ENCODE measurements around the gene SUGCT. TPM values are rescaled to one million over a fixed set of nuclear protein-coding genes. Genes with fewer than 3 reads are reported as not detected.
"Not testable (repeated sequence)": the region's sequence is repeated elsewhere in the genome, so short reads cannot be mapped to it uniquely, and the experiment has no call there.

Gene SUGCT
- total and polyA plus RNA-seq, 2 experiments from 2014 or later = 21.4 to 57.8 TPM

GRCh38 chr7:40211276-40212003 lies 76.6 kb downstream of the SUGCT start:
- no peak overlapping the region for H3K27ac ChIP-seq
- H3K4me1 ChIP-seq (ENCODE audit: low read depth) = no peaks in the 10 kb centered on the region
- H3K4me3 ChIP-seq = no peak overlapping the region
- no peaks in the 10 kb centered on the region for H3K27me3 ChIP-seq
- DNase-seq (ENCODE audit: low read depth in 1 of 2, low spot score in 1 of 2) = peak in 1 of 2 donors; percentile 71
- TF ChIP-seq CTCF (IDR thresholded peaks at IDR 0.05; ENCODE audit: low read depth, low read length) = no peak
- no peaks in the 10 kb centered on the region for H3K36me3 ChIP-seq
- H3K9me3 ChIP-seq (ENCODE audit: low read depth) = no peaks in the 10 kb centered on the region

GRCh38 chr7:40213291-40213690 lies 78.5 kb downstream of the SUGCT start:
- no peak overlapping the region for H3K27ac ChIP-seq

DNA sequence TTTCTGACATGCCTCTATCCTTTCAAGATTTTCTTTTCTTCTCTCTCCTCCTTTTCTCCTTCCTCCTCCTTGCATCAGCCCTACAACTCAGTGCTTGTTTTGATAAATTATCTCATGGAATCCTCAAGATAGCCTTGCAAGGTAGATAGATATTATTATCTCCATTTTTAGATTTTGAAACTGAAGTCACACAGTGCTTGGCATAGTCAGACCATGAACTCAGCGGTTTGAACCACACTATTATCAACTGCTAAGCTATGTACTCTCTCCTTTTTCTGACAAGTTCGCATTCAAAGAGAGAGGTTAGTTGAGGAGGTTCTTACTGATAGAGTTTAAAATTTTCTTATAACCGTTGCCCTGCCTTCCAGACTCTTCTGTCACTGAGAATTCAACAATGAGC lies 79.1 kb downstream of the SUGCT start:
- H3K36me3 ChIP-seq = no peaks in the 10 kb centered on the region
- DNase-seq (ENCODE audit: low read depth in 1 of 2, low spot score in 1 of 2) = peak in 1 of 2 donors; percentile 48
- H3K27ac ChIP-seq = no peak overlapping the region
- no peak overlapping the region for H3K4me3 ChIP-seq
- no peaks in the 10 kb centered on the region for H3K4me1 ChIP-seq (ENCODE audit: low read depth)
- no peak for TF ChIP-seq CTCF (IDR thresholded peaks at IDR 0.05; ENCODE audit: low read depth, low read length)
- H3K27me3 ChIP-seq = no peaks in the 10 kb centered on the region
- H3K9me3 ChIP-seq (ENCODE audit: low read depth) = no peaks in the 10 kb centered on the region

More at GRCh38 chr7:40213291-40213690, 78.5 kb downstream of the SUGCT start:
- H3K9me3 ChIP-seq (ENCODE audit: low read depth) = no peaks in the 10 kb centered on the region
- DNase-seq (ENCODE audit: low read depth in 1 of 2, low spot score in 1 of 2) = no peak
- H3K27me3 ChIP-seq = no peaks in the 10 kb centered on the region
- no peak for TF ChIP-seq CTCF (IDR thresholded peaks at IDR 0.05; ENCODE audit: low read depth, low read length)
- H3K36me3 ChIP-seq = no peaks in the 10 kb centered on the region
- no peaks in the 10 kb centered on the region for H3K4me1 ChIP-seq (ENCODE audit: low read depth)
- H3K4me3 ChIP-seq = no peak overlapping the region

DNA sequence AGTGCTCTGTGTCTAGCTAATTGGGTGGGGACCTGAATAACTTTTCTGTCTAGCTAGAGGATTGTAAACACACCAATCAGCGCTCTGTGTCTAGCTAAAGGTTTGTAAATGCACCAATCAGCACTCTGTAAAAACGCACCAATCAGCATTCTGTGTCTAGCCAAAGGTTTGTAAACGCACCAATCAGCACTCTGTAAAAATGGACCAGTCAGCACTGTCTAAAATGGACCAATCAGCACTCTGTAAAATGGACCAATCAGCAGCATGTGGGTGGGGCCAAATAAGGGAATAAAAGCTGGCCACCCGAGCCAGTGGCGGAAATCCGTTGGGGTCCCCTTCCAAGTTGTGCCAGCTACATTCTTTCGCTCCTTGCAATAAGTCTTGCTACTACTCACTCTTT lies 83.8 kb downstream of the SUGCT start:
- H3K27ac ChIP-seq; H3K36me3 ChIP-seq; H3K4me3 ChIP-seq; H3K27me3 ChIP-seq; H3K9me3 ChIP-seq (ENCODE audit: low read depth); DNase-seq (ENCODE audit: low read depth in 1 of 2, low spot score in 1 of 2); H3K4me1 ChIP-seq (ENCODE audit: low read depth): not testable (repeated sequence)

- no peak overlapping the region for H3K4me3 ChIP-seq
These were observed 85.1 kb downstream of the SUGCT start for GRCh38 chr7:40219917-40220316.

More at GRCh38 chr7:40219917-40220316, 85.1 kb downstream of the SUGCT start:
- no peak for TF ChIP-seq CTCF (IDR thresholded peaks at IDR 0.05; ENCODE audit: low read depth, low read length)
- Histone ChIP-seq H3K36me3 (no peaks in the 10 kb centered on the region), H3K27me3 (no peaks in the 10 kb centered on the region), H3K4me1 (ENCODE audit: low read depth) (peaks cover 6% of the 10 kb centered on the region), H3K27ac (no peak overlapping the region), H3K9me3 (ENCODE audit: low read depth) (no peaks in the 10 kb centered on the region)
- peak in 1 of 2 donors; percentile 74 for DNase-seq (ENCODE audit: low read depth in 1 of 2, low spot score in 1 of 2)

Measured in cardiac muscle cell (in vitro differentiated cells and primary cell).